Natural killer cell (primary cell): ENCODE measurements around the gene TAF1B. TPM values are rescaled to one million over a fixed set of nuclear protein-coding genes. Genes with fewer than 3 reads are reported as not detected.
A peak's percentile ranks its signal among the peaks of the same experiment; 100 is the strongest.

Experiments
- ATAC-seq, 3 donors: fragments of 150-1000 bp in 2 of 3; fragments of 200-7000 bp in 1 of 3; cut with Tn5 transposase; 1 replicate in 1 of 3; 2 replicates in 2 of 3; pipeline ENCODE4 v1.10.0; 2021; ENCODE audit warnings: mild to moderate bottlenecking in 2 of 3, moderate library complexity in 2 of 3
- DNase-seq, 2 donors: peaks; one replicate each; pipeline versions ENCODE4 v3.0.0 to v3.0.0-alpha.2; 2013 to 2021; ENCODE audit warnings: mixed read lengths in 1 of 2
- H3K27ac ChIP-seq: one replicate; pipeline ENCODE4 v1.5.1; 2013; ENCODE audit warnings: mild to moderate bottlenecking, low read length
- H3K27me3 ChIP-seq: one replicate; pipeline ENCODE4 v1.6.1; 2013; ENCODE audit warnings: low read length; ENCODE audit not compliant: control insufficient read depth, insufficient read depth
- H3K36me3 ChIP-seq: one replicate; pipeline ENCODE4 v1.6.1; 2013; ENCODE audit warnings: low read length; ENCODE audit not compliant: control insufficient read depth, insufficient read depth
- H3K4me1 ChIP-seq: one replicate; pipeline ENCODE4 v1.6.1; 2013; ENCODE audit warnings: low read length; ENCODE audit not compliant: control insufficient read depth, insufficient read depth
- H3K4me3 ChIP-seq: one replicate; pipeline ENCODE4 v1.5.1; 2013; ENCODE audit warnings: low read length
- H3K9me3 ChIP-seq: one replicate; pipeline ENCODE4 v1.6.1; 2013; ENCODE audit warnings: low read length; ENCODE audit not compliant: control insufficient read depth, insufficient read depth
- H3K27ac Mint-ChIP-seq, 2 donors: one replicate each; pipeline ENCODE4 v1.8.0; 2022; ENCODE audit warnings: mild to moderate bottlenecking in 2 of 2, mixed read lengths in 2 of 2, moderate library complexity in 1 of 2
- H3K27me3 Mint-ChIP-seq, 2 donors: one replicate each; pipeline ENCODE4 v1.8.0; 2022; ENCODE audit warnings: low read depth in 2 of 2, mixed read lengths in 2 of 2
- H3K36me3 Mint-ChIP-seq: one replicate; pipeline ENCODE4 v1.8.0; 2022; ENCODE audit warnings: mixed read lengths
- H3K4me1 Mint-ChIP-seq, 2 donors: one replicate each; pipeline ENCODE4 v1.8.0; 2022; ENCODE audit warnings: mixed read lengths in 2 of 2
- H3K4me3 Mint-ChIP-seq: one replicate; pipeline ENCODE4 v1.8.0; 2022; ENCODE audit warnings: mild to moderate bottlenecking, moderate library complexity, mixed read lengths
- H3K9me3 Mint-ChIP-seq, 2 donors: one replicate each; pipeline ENCODE4 v1.8.0; 2022; ENCODE audit warnings: mixed read lengths in 2 of 2
- WGBS: methylation state at CpG from one replicate; pipeline ENCODE4 v1.1.7; 2013; ENCODE audit warnings: missing lambda C conversion rate; ENCODE audit not compliant: insufficient coverage; 5-methylcytosine and 5-hydroxymethylcytosine counted together
- intact Hi-C: fragments of 100-400 bp; cut with micrococcal nuclease; formaldehyde crosslinking; loops from one replicate; pipeline ENCODE4 v1.14.2; 2022
- total RNA-seq, 4 donors: library from RNA; stranded (reverse); fragments of 120-200 nt in 1 of 4; gene quantifications; one replicate each; pipeline versions ENCODE4 v1.2.3 to v1.2.4, GENCODE V29; 2013 to 2022
- TF ChIP-seq, protein P1 (sequence below): fragments of 200-600 bp; IDR thresholded peaks from one replicate; pipeline ENCODE4 v1.8.0; 2022; ENCODE audit warnings: antibody characterized with exemption

TAF1B gene
- total RNA-seq, 3 donors from 2014 or later (not counting 1 experiment from before 2014, with no cell fraction given) = 24.8 to 40.8 (median 26.8) TPM

DNA sequence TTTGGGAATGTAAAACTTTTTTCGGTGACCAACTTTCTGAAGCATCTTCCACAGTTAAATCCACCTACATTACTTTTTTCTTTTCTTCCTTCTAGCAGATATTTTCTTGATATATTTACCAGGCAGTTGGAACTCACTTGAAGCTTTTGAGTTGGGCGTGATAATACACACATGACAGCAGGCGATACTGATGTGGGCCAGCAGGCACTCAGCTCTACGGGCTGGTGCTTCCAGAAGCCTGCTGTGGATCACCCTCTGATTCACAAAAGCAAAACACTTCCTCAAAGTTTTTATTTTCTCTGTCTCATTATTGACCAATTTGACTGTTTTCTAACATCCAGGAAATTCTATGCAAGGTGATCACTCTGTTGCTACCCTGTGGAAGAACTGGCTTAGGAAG is 131.1 kb downstream of the TAF1B start:
- Mint-ChIP-seq H3K9me3 (no peaks in the 10 kb centered on the region), H3K27me3 (peaks cover 0 to 8% of the 10 kb centered on the region in 2 donors), H3K27ac (no peak overlapping the region), H3K36me3 (no peaks in the 10 kb centered on the region), H3K4me3 (no peak overlapping the region), H3K4me1 (no peaks in the 10 kb centered on the region)
- no peak overlapping the region for H3K27ac ChIP-seq
- 80% methylated on average over 4 of the region's 4 CpGs for WGBS
- H3K36me3 ChIP-seq = no peaks in the 10 kb centered on the region
- no peak overlapping the region for H3K4me3 ChIP-seq
- H3K9me3 ChIP-seq = no peaks in the 10 kb centered on the region
- intact Hi-C loops = no loop called here
- DNase-seq (no peak), ATAC-seq (no peak)
- TF ChIP-seq, protein P1, sequence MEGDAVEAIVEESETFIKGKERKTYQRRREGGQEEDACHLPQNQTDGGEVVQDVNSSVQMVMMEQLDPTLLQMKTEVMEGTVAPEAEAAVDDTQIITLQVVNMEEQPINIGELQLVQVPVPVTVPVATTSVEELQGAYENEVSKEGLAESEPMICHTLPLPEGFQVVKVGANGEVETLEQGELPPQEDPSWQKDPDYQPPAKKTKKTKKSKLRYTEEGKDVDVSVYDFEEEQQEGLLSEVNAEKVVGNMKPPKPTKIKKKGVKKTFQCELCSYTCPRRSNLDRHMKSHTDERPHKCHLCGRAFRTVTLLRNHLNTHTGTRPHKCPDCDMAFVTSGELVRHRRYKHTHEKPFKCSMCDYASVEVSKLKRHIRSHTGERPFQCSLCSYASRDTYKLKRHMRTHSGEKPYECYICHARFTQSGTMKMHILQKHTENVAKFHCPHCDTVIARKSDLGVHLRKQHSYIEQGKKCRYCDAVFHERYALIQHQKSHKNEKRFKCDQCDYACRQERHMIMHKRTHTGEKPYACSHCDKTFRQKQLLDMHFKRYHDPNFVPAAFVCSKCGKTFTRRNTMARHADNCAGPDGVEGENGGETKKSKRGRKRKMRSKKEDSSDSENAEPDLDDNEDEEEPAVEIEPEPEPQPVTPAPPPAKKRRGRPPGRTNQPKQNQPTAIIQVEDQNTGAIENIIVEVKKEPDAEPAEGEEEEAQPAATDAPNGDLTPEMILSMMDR = no peak
- H3K27me3 ChIP-seq = no peaks in the 10 kb centered on the region
- H3K4me1 ChIP-seq = no peaks in the 10 kb centered on the region

DNA sequence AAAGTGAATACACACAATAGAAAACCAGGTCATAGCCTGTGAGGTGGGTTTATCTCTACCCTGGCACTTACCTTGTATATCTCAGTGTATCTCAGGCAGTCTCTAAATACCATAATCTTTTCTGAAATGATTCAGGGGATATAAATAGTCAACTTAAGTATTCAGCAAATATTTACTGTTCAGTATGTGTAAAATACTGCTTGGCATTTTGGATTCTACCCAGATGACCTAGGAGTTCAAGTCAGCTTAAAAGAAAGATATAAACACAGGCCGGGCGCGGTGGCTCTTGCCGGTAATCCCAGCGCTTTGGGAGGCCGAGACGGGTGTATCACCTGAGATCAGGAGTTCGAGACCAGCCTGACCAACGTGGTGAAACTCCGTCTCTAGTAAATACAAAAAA is 132.1 kb downstream of the TAF1B start:
- 93% methylated on average over 9 of the region's 10 CpGs for WGBS
- no peak for ATAC-seq
- no peak overlapping the region for H3K4me3 Mint-ChIP-seq

GRCh38 chr2:9975805-9976447 is 132.7 kb downstream of the TAF1B start:
- ATAC-seq (no peak), DNase-seq (no peak)
- Mint-ChIP-seq H3K4me1 (peaks cover 0 to 5% of the 10 kb centered on the region in 2 donors), H3K27ac (no peak overlapping the region), H3K36me3 (no peaks in the 10 kb centered on the region), H3K4me3 (no peak overlapping the region), H3K9me3 (no peaks in the 10 kb centered on the region), H3K27me3 (peaks cover 8 to 11% of the 10 kb centered on the region in 2 donors)
- Histone ChIP-seq H3K9me3 (no peaks in the 10 kb centered on the region), H3K27me3 (no peaks in the 10 kb centered on the region), H3K4me1 (no peaks in the 10 kb centered on the region), H3K4me3 (no peak overlapping the region), H3K27ac (no peak overlapping the region), H3K36me3 (no peaks in the 10 kb centered on the region)
- intact Hi-C loops = no loop called here
- 85% methylated on average over 9 of the region's 9 CpGs for WGBS
- TF ChIP-seq, protein P1 = no peak

More for the DNA sequence above, 132.1 kb downstream of the TAF1B start:
- TF ChIP-seq, protein P1 = no peak
- peaks cover 5 to 8% of the 10 kb centered on the region in 2 donors for H3K27me3 Mint-ChIP-seq
- Histone ChIP-seq H3K36me3 (no peaks in the 10 kb centered on the region), H3K9me3 (no peaks in the 10 kb centered on the region), H3K4me1 (no peaks in the 10 kb centered on the region), H3K27ac (no peak overlapping the region), H3K4me3 (no peak overlapping the region), H3K27me3 (no peaks in the 10 kb centered on the region)
- H3K9me3 Mint-ChIP-seq = no peaks in the 10 kb centered on the region
- no peaks in the 10 kb centered on the region for H3K36me3 Mint-ChIP-seq
- no peak for DNase-seq
- intact Hi-C loops = no loop called here
- peaks cover 0 to 5% of the 10 kb centered on the region in 2 donors for H3K4me1 Mint-ChIP-seq
- H3K27ac Mint-ChIP-seq = no peak overlapping the region

- Histone ChIP-seq H3K36me3 (no peaks in the 10 kb centered on the region), H3K4me3 (no peak overlapping the region), H3K4me1 (peaks cover 6% of the 10 kb centered on the region), H3K9me3 (no peaks in the 10 kb centered on the region), H3K27me3 (no peaks in the 10 kb centered on the region), H3K27ac (no peak overlapping the region)
- 17% methylated on average over 4 of the region's 6 CpGs for WGBS
- H3K9me3 Mint-ChIP-seq = no peaks in the 10 kb centered on the region
- no peak overlapping the region for H3K4me3 Mint-ChIP-seq
- H3K27ac Mint-ChIP-seq = no peak overlapping the region
- H3K27me3 Mint-ChIP-seq = peaks cover 11 to 13% of the 10 kb centered on the region in 2 donors
- DNase-seq (peak in 1 of 2 donors; percentile 27), ATAC-seq (no peak)
- H3K36me3 Mint-ChIP-seq = no peaks in the 10 kb centered on the region
- peaks cover 6 to 12% of the 10 kb centered on the region in 2 donors for H3K4me1 Mint-ChIP-seq
- intact Hi-C loops = loop anchor here (5.0 kb wide), 1 partner anchor 47 kb away; no protein-coding TSS in a partner anchor
- TF ChIP-seq, protein P1 = no peak
These were observed 136.7 kb downstream of the TAF1B start for GRCh38 chr2:9979977-9980376.
